Measurements from ENCODE around the gene MAPT.

MAPT gene

GRCh38 chr17:45973099-45973780, 78.9 kb downstream of the MAPT start:
- DNase-seq (ENCODE audit: low read depth in 2 of 2), result no peak

DNA sequence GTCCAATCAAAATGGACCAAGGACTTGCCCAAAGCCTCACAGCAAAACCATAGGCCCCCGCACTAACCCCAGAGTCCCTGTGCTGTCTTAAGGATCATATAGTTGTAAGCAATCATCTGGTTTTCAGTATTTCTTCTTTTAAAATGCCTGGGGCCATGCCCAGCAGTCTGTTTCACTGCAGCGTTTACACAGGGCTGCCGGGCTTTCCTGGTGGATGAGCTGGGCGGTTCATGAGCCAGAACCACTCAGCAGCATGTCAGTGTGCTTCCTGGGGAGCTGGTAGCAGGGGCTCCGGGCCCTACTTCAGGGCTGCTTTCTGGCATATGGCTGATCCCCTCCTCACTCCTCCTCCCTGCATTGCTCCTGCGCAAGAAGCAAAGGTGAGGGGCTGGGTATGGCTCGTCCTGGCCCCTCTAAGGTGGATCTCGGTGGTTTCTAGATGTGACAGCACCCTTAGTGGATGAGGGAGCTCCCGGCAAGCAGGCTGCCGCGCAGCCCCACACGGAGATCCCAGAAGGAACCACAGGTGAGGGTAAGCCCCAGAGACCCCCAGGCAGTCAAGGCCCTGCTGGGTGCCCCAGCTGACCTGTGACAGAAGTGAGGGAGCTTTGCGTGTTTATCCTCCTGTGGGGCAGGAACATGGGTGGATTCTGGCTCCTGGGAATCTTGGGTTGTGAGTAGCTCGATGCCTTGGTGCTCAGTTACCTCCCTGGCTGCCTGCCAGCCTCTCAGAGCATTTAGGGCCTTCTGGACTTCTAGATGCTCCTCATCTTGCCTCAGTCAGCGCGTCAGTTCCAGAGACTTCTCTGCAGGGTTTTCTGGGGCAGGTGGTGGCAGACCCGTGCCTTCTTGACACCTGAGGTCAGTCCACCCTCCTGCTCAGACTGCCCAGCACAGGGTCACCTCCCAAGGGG, 79.8 kb downstream of the MAPT start:
- DNase-seq (ENCODE audit: low read depth in 2 of 2), result no peak

DNA sequence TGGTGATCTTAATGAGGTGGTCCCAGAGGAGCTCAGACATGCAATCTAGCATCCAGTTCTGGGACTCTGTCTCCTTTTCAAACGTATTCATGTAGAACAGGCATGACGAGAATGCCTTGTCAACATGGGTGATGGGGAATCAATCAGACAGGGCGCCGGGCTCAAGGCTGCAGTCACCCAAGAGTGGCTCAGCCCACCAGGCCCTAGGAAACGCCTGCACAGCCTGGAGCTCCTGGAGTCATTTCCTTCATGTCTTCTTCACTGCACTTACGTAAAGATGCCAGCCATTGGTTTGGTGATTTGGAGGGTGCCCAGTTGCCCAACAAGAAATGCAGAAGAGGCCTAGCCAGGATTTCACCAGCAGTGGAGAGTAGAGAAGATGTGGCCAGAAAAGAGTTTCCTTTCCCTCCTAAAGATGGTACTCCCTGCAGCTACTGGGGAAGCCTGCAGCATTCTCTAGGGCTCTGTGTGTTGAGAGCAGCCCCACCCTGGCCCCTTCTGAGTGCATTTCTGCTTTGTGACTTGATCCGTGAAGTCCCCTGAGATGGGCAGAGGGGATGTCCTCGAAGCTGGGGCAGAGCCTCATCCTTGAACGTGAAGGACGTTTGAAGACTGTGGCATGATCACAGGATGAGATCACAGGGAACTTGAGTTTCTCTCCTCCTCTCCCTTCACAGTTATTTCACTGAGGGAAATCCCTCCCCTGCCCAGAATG, 80.7 kb downstream of the MAPT start:
- no peak for DNase-seq (ENCODE audit: low read depth in 2 of 2)

DNA sequence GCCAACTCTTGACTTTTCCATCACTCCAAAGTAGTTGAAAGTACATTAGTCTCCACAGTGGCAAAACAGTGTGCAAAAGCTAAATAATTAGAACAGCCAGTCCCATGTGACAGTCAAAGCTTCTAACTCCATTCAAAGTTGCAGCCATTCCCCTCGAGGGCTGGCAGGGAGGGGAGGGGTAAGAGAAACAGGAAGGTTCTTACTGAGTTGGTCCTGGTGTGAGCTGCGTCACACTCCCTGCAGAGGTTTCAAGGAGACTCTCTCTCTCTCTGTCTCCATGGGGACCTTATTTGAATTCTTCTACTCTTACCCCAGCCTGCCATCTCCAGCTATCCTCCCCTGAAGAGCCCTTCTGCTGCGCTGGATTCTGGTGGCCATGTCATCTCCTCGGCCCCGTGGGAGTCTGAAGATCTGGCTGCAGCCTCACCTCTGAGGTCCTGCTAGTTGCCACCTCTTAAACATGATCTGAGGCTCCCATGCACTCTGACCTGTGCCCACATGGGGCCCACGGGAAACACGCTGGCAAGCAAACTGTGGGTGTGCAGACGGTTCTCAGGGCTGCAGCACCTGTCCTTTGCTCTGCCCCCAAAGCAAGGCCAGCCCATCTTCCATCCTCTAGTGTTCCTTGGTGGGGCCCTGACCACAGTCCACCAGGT, 81.4 kb downstream of the MAPT start:
- DNase-seq (ENCODE audit: low read depth in 2 of 2), result no peak

DNA sequence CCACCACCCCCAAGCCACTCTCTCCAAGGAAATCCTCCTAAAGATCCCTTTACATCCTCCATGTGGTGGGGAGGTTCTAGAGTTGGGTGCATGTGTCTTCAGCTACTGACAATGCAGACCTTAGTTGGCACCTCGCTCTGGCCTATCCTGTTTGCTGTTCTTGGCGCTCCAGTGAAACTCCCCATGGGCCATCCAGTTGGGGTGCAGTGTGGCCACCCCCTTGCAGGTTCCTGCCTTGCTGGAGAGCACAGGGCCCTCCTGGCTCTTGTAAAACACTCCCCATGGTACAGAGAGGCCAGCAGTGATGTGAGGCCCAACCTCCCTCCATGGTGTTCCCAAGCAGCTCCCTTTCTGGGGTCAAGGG, 82.0 kb downstream of the MAPT start:
- DNase-seq (ENCODE audit: low read depth in 2 of 2), result no peak

- DNase-seq (ENCODE audit: low read depth in 2 of 2), result no peak
Observed at GRCh38 chr17:45976755-45977505, 82.6 kb downstream of the MAPT start.

DNA sequence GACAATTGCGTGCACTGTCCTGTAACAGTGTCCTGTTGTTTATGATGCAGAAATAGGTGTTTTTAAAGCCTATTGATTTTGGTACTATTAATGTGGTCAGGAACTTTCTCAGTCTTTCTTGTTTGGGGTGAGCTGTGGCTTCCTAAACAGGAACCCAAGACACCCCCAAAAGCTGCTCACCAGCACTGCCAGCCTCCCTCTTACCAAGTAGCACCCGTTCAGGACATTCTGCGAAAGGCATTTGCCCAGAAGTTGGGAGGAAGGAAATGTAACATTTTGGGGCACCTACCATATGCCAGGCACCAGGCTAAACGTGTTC, 83.1 kb downstream of the MAPT start:
- no peak for DNase-seq (ENCODE audit: low read depth in 2 of 2)

DNA sequence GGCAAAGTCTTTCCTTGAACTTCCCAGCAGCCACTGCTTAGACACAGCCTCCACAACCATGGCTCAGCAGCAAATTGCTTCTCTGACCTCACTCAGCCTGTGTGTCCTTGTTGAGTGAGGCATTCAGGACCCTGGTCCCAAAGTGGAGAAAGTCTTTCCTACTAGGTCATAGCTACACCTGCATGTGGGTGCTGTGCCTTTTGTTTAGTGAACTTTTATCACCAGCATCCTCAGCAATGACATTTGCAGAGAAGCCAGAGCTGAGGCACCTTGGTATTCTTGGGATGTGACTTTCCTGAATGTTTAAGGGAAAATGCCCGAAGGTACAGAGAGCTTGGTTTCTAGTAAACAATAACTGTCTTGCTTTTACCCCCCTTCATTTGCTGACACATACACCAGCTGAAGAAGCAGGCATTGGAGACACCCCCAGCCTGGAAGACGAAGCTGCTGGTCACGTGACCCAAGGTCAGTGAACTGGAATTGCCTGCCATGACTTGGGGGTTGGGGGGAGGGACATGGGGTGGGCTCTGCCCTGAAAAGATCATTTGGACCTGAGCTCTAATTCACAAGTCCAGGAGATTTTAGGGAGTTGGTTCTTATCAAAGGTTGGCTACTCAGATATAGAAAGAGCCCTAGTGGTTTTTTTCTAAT, 83.7 kb downstream of the MAPT start:
- DNase-seq (ENCODE audit: low read depth in 2 of 2), result no peak

DNA sequence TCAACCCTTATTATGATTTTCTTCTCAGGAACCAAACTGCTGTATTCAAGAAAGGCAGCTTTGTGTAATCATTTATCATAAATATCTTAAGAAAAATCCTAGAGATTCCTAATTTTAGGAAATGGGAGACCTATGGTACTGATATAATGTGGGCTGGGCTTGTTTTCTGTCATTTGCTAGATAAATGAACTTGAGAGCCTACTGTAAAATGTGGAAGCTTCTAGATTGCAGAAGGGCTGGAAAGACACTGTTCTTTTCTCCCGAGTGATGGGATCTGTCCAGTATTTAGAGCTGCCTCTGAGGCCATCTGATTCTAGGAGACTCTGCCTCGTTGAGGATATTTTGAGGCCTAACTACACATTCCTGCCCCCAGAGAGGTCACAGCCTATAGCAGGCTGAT, 84.8 kb downstream of the MAPT start:
- DNase-seq (ENCODE audit: low read depth in 2 of 2), result no peak

- no peak for DNase-seq (ENCODE audit: low read depth in 2 of 2)
Observed at GRCh38 chr17:45980855-45981254, 86.5 kb downstream of the MAPT start.

- DNase-seq (ENCODE audit: low read depth in 2 of 2), result no peak
Observed at GRCh38 chr17:45981306-45981705, 87.0 kb downstream of the MAPT start.

GRCh38 chr17:45982791-45983613, 88.6 kb downstream of the MAPT start:
- no peak for DNase-seq (ENCODE audit: low read depth in 2 of 2)

DNA sequence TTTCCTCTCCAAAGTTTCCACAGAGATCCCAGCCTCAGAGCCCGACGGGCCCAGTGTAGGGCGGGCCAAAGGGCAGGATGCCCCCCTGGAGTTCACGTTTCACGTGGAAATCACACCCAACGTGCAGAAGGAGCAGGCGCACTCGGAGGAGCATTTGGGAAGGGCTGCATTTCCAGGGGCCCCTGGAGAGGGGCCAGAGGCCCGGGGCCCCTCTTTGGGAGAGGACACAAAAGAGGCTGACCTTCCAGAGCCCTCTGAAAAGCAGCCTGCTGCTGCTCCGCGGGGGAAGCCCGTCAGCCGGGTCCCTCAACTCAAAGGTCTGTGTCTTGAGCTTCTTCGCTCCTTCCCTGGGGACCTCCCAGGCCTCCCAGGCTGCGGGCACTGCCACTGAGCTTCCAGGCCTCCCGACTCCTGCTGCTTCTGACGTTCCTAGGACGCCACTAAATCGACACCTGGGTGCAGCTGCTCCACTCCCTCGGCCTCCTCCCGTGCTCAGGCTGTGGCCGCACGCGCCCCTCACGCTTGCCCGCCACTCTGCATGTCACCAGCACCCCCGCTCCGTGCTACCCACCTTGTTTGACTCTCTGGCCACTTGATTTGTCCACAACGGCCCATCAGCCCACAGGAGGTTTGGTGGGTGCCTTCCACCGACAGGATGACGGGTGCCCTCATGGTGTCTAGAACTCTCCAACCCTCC, 89.4 kb downstream of the MAPT start:
- no peak for DNase-seq (ENCODE audit: low read depth in 2 of 2)

DNA sequence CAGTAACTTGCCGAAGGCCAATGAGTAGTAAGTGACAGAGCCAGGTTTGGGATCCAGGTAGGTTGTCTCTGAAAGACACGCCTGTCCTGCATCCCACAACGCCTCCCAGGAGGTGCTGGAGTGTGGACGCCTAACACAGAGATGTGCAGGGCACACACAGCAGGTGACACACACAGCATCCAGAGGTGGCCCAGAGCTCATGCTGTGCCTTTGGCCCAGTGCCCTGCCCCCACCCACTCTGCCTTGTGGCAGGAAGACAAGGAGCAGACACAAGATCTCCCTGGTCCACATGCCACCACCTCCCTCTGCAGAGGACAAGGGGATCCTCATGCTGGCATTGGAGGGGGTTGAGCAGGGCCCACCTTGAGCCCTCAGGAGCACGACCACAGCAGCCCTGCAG, 90.0 kb downstream of the MAPT start:
- DNase-seq (ENCODE audit: low read depth in 2 of 2), result no peak

GRCh38 chr17:45985447-45985846, 91.1 kb downstream of the MAPT start:
- no peak for DNase-seq (ENCODE audit: low read depth in 2 of 2)

GRCh38 chr17:45986056-45986455, 91.7 kb downstream of the MAPT start:
- no peak for DNase-seq (ENCODE audit: low read depth in 2 of 2)

GRCh38 chr17:45987706-45988105, 93.4 kb downstream of the MAPT start:
- DNase-seq (ENCODE audit: low read depth in 2 of 2), result no peak

DNA sequence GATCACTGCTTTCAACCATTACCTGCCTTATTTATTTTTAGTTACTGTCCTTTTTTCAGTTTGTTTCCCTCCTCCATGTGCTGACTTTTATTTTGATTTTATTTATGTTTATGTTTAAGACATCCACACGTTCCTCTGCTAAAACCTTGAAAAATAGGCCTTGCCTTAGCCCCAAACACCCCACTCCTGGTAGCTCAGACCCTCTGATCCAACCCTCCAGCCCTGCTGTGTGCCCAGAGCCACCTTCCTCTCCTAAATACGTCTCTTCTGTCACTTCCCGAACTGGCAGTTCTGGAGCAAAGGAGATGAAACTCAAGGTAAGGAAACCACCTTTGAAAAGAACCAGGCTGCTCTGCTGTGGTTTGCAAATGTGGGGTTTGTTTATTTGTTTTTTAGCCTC, 95.4 kb downstream of the MAPT start:
- no peak for DNase-seq (ENCODE audit: low read depth in 2 of 2)

- DNase-seq (ENCODE audit: low read depth in 2 of 2), result no peak
Observed at GRCh38 chr17:45990886-45991285, 96.5 kb downstream of the MAPT start.

DNA sequence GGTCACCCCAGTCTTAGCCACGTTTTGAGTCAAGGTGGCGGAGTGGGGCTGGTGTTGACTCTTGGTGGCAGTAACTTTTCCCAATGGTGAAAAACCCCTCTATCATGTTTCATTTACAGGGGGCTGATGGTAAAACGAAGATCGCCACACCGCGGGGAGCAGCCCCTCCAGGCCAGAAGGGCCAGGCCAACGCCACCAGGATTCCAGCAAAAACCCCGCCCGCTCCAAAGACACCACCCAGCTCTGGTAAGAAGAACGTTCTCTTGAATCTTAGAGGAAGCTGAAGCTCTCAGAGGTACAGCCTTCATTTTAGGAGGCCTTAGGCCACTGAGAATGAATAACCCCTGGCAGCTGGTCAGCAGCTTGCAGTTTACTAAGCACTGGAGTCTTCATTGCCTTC, 97.0 kb downstream of the MAPT start:
- no peak for DNase-seq (ENCODE audit: low read depth in 2 of 2)

All from stimulated activated CD4-positive, alpha-beta T cell treated with anti-CD3 and anti-CD28 coated beads, Interleukin-15, amount 100 ng/mL, for 48 hours (primary cell).